HG02938 (cell line): ENCODE data around the gene CCT3.
A peak's percentile ranks its signal among the peaks of the same experiment; 100 is the strongest.
"Not testable (repeated sequence)": the region's sequence is repeated elsewhere in the genome, so short reads cannot be mapped to it uniquely, and the experiment has no call there.

Experiments used
- ATAC-seq: cut with Tn5 transposase; IDR thresholded peaks from one replicate; pipeline ENCODE4 v1.9.1; 2021; ENCODE audit warnings: mild to moderate bottlenecking, moderate library complexity; ENCODE audit not compliant: unreplicated experiment

CCT3 gene

GRCh38 chr1:156338180-156338976, at the start of gene CCT3, which contains the start of gene TSACC:
Gene CCT3 (minus strand): TSS chr1:156338292. CDS start chr1:156338184, 108 bp downstream.
Gene TSACC (plus strand): TSS chr1:156338526. CDS start chr1:156339758, 1,232 bp downstream.
- peak; percentile 95 for ATAC-seq

GRCh38 chr1:156387870-156388173, 49.7 kb upstream of the CCT3 start:
- ATAC-seq = no peak

- no peak for ATAC-seq
Measured at GRCh38 chr1:156386949-156387869, 49.1 kb upstream of the CCT3 start.

GRCh38 chr1:156386134-156386901, 48.2 kb upstream of the CCT3 start:
- ATAC-seq = no peak

DNA sequence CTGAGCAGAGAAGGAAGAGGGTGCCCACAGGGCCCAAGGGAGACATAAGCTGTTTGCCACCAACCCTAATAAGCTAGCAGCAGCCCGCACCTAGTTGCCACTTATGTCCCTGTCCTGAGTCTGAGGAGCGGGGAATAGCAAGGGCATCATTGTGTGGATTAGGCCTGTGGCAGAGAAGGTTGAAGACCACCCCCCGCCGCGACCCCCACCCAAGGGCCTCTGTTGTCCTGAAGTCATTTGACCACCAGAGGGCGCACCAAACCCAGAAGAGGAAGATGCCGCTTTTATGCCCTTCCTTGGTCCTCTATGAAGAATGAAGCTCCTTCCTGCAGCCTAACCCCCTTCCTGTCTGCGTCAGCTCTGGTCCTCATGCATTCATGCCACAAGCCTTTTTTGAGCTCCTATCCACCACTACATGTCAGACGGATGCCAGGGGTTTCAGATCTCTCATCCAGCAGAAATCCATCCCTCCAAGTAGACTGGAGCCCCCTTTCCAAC, 47.5 kb upstream of the CCT3 start:
- no peak for ATAC-seq

- no peak for ATAC-seq
Measured at GRCh38 chr1:156384658-156385057, 46.6 kb upstream of the CCT3 start.

DNA sequence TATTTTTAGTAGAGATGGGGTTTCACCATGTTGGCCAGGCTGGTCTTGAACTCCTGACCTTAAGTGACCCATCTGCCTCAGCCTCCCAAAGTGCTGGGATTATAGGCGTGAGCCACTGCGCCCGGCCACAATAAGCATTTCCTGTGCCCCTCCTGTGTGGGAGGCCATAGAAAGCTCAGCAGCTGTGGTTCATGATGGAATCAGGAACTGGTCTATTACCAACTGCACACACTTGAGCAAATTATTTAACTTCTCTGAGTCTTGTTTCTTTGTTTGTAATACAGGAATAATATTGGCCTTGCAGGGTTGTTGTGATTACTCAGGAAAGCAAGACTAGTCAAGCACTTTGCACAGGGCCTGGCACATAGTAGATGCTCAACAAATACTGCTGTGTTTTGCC, 45.9 kb upstream of the CCT3 start:
- no peak for ATAC-seq

- no peak for ATAC-seq
Measured at GRCh38 chr1:156383023-156383422, 44.9 kb upstream of the CCT3 start.

GRCh38 chr1:156382561-156382960, 44.5 kb upstream of the CCT3 start:
- no peak for ATAC-seq

- ATAC-seq = no peak
Measured at GRCh38 chr1:156379420-156380165, 41.5 kb upstream of the CCT3 start.

DNA sequence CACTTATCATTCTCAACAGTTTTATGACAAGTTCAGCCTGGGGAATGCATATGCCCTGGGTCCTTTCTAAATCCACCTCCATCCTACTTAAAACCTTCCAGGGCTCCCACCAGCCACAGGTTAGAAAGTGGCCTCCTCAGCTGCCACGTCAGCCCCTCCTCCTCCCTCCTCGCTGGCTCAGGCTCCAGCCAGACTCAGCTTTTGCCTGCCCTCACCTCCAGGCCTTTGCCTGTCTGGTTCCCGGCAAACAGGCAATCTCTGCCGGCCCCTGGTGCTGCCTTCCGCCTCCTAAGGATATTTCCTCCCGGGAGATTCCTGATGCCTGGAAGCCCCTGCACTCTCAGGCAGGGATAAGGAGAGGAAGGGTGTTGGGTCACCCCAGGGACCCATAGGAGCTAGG, 40.5 kb upstream of the CCT3 start:
- ATAC-seq = no peak

DNA sequence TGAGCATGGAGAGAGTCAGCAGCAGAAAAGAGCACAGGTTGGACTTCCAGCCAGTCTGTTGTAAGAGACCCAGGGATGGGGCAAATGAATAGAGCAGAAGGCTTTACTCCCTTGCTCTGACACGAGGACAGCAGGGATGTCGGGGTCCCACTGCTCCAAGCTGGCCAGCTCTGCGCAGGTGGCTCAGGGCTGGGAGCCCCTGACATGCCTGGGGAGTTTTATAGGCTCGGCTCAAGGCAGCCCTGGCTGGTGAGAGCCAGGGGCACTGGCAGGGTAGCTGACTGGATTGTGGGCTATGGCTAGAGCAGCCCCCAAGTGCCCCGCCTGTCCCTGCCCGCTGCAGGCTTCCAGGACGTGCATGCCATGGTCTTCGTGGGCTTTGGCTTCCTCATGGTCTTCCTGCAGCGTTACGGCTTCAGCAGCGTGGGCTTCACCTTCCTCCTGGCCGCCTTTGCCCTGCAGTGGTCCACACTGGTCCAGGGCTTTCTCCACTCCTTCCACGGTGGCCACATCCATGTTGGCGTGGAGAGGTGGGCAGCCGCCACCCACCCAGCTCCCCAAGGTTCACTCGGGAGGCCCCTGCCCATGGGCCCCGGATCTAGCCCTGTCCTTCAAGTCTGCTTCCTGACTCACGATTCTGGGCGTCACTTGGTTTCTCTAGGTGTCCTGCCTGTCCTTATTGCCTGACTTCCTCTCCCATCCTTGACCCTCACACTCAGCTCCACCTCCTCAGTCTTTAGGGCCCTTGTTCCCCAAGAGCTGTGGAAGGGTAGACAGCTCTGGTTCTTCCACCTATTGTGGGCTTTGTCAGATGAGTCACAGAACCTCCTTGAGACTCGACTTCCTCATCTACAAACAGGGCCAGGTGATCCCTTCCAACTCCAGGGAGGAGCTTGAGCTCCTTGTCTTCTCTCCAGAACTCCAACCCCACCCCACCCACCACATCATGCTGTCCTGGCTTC, 39.1 kb upstream of the CCT3 start:
- no peak for ATAC-seq

DNA sequence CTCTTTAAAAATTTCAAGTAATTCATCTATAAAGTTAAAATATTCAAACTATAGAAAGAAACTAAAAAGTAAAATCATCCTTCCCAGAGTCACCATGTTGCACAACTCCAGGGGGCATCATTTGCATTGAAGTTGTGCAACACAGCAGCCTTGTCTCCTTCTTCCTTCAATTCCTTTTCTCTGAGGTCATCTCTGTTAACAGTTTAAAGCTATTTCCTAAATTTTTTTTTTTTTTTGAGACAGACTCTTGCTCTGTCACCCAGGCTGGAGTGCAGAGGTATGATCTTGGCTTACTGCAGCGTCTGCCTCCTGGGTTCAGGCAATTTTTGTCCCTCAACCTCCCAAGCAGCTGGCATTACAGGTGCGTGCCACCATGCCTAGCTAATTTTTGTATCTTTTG, 38.1 kb upstream of the CCT3 start:
- ATAC-seq = no peak

- no peak for ATAC-seq
Measured at GRCh38 chr1:156373546-156373945, 35.5 kb upstream of the CCT3 start.

DNA sequence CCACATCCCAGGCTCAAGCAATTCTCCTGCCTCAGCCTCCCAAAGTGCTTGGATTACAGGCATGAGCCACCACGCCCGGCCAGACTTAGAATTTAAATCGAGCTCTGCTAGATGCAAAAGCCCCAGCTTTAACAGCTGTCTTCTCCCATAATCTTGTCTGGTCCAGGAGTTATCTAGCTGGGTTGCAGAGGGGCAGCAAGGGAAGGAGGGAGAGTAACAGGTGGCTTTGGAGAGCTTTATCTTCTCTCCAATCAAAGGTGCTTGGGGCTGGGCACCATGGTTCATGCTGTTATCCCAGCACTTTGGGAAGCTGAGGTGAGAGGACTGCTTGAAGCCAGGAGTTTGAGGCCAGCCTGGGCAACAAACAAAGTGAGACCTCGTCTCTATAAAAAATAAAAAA, 34.8 kb upstream of the CCT3 start:
- no peak for ATAC-seq

DNA sequence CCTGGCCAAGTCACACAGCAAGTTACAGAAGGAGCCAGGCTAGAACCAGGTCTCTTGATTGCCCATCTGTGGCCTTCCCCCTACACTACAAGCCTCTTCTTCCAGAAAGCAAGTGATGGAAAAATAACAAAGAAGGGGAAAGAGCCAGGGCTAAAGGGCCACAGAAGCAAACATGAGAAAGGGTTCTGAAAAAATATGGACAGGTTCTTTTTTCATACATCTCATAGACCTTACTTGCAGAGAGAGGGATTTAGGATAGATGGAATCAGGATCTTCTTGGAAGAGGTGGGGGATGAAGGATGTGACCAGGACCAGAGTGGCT, 34.1 kb upstream of the CCT3 start:
- no peak for ATAC-seq

- no peak for ATAC-seq
Measured at GRCh38 chr1:156371553-156372264, 33.6 kb upstream of the CCT3 start.

DNA sequence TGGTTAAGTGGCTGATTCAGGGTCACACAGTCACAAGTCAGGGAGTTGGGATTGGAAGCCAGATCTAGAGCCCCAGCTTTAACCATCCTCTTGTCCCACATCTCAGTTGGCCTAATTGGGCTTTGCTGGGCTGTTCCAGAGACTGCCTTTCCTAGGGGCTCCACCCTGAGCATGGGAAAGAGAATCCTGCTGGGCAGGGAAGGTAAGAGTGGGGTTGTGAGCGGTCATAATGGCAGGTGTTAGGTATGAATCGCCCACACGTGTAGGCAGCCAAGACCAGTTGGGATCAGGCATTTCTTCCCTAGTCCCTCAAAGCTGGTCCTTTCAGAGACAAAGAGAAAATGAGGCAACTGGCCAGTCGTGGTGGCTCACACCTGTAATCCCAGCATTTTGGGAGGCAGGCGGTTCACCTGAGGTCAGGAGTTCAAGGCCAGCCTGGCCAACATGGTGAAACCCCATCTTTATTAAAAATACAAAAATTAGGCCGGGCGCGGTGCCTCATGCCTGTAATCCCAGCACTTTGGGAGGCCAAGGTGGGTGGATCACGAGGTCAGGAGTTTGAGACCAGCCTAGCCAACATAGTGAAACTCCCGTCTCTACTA, 31.7 kb upstream of the CCT3 start:
- ATAC-seq = not testable (repeated sequence)
